Measurements from ENCODE around the gene GALNT13.

The GALNT13 gene

GRCh38 chr2:154329510-154329909 is 457.8 kb downstream of the GALNT13 start:
- DNase-seq (ENCODE audit: low spot score) (no peak), ATAC-seq (ENCODE audit: low read depth) (no peak)
- Histone ChIP-seq H3K27me3 (ENCODE audit: insufficient read depth, poor library complexity, severe bottlenecking) (no peaks in the 10 kb centered on the region), H3K9me3 (ENCODE audit: severe bottlenecking) (no peaks in the 10 kb centered on the region), H3K36me3 (ENCODE audit: low read depth) (no peaks in the 10 kb centered on the region), H3K4me3 (ENCODE audit: severe bottlenecking) (no peak overlapping the region), H3K4me1 (ENCODE audit: insufficient read depth, poor library complexity, severe bottlenecking) (no peaks in the 10 kb centered on the region), H3K27ac (ENCODE audit: poor library complexity, severe bottlenecking) (no peak overlapping the region)
- TF ChIP-seq, protein P1, sequence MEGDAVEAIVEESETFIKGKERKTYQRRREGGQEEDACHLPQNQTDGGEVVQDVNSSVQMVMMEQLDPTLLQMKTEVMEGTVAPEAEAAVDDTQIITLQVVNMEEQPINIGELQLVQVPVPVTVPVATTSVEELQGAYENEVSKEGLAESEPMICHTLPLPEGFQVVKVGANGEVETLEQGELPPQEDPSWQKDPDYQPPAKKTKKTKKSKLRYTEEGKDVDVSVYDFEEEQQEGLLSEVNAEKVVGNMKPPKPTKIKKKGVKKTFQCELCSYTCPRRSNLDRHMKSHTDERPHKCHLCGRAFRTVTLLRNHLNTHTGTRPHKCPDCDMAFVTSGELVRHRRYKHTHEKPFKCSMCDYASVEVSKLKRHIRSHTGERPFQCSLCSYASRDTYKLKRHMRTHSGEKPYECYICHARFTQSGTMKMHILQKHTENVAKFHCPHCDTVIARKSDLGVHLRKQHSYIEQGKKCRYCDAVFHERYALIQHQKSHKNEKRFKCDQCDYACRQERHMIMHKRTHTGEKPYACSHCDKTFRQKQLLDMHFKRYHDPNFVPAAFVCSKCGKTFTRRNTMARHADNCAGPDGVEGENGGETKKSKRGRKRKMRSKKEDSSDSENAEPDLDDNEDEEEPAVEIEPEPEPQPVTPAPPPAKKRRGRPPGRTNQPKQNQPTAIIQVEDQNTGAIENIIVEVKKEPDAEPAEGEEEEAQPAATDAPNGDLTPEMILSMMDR (IDR thresholded peaks at IDR 0.05; ENCODE audit: poor library complexity, severe bottlenecking), result no peak

DNA sequence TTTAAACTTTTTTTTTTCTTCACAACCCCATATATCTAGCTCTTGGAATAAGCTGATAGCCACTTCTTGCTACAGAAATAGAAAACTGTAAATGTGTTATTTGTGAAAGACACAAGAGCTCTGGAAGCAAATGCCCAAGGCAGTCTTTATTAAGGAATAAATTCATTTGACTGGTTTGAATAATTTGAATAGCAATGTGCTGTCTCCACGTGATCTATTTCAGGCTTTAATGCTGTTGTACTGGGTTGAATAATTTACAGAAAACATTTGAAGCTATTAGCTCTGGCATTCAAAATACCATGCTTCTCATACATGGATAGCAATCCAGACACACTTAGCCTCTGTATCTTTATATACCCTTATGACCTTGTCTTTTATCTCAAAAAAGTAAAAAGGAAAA is 460.1 kb downstream of the GALNT13 start:
- ATAC-seq (ENCODE audit: low read depth) (no peak), DNase-seq (ENCODE audit: low spot score) (no peak)
- TF ChIP-seq, protein P1 (IDR thresholded peaks at IDR 0.05; ENCODE audit: poor library complexity, severe bottlenecking), result no peak
- no peak overlapping the region for H3K27ac ChIP-seq (ENCODE audit: poor library complexity, severe bottlenecking)
- H3K4me3 ChIP-seq (ENCODE audit: severe bottlenecking), result no peak overlapping the region
- no peaks in the 10 kb centered on the region for H3K9me3 ChIP-seq (ENCODE audit: severe bottlenecking)
- H3K4me1 ChIP-seq (ENCODE audit: insufficient read depth, poor library complexity, severe bottlenecking), result no peaks in the 10 kb centered on the region
- H3K27me3 ChIP-seq (ENCODE audit: insufficient read depth, poor library complexity, severe bottlenecking), result no peaks in the 10 kb centered on the region
- no peaks in the 10 kb centered on the region for H3K36me3 ChIP-seq (ENCODE audit: low read depth)

GRCh38 chr2:154336201-154336600 is 464.5 kb downstream of the GALNT13 start:
- DNase-seq (ENCODE audit: low spot score) (no peak), ATAC-seq (ENCODE audit: low read depth) (no peak)
- no peaks in the 10 kb centered on the region for H3K4me1 ChIP-seq (ENCODE audit: insufficient read depth, poor library complexity, severe bottlenecking)
- no peaks in the 10 kb centered on the region for H3K27me3 ChIP-seq (ENCODE audit: insufficient read depth, poor library complexity, severe bottlenecking)
- TF ChIP-seq, protein P1 (IDR thresholded peaks at IDR 0.05; ENCODE audit: poor library complexity, severe bottlenecking), result no peak
- H3K4me3 ChIP-seq (ENCODE audit: severe bottlenecking), result no peak overlapping the region
- no peaks in the 10 kb centered on the region for H3K9me3 ChIP-seq (ENCODE audit: severe bottlenecking)
- no peak overlapping the region for H3K27ac ChIP-seq (ENCODE audit: poor library complexity, severe bottlenecking)
- no peaks in the 10 kb centered on the region for H3K36me3 ChIP-seq (ENCODE audit: low read depth)

- Histone ChIP-seq H3K4me1 (ENCODE audit: insufficient read depth, poor library complexity, severe bottlenecking) (no peaks in the 10 kb centered on the region), H3K9me3 (ENCODE audit: severe bottlenecking) (no peaks in the 10 kb centered on the region), H3K27me3 (ENCODE audit: insufficient read depth, poor library complexity, severe bottlenecking) (no peaks in the 10 kb centered on the region), H3K36me3 (ENCODE audit: low read depth) (no peaks in the 10 kb centered on the region), H3K4me3 (ENCODE audit: severe bottlenecking) (no peak overlapping the region), H3K27ac (ENCODE audit: poor library complexity, severe bottlenecking) (no peak overlapping the region)
- ATAC-seq (ENCODE audit: low read depth) (no peak), DNase-seq (ENCODE audit: low spot score) (no peak)
- TF ChIP-seq, protein P1 (IDR thresholded peaks at IDR 0.05; ENCODE audit: poor library complexity, severe bottlenecking), result no peak
Measured at GRCh38 chr2:154338352-154338967, 466.7 kb downstream of the GALNT13 start.

- TF ChIP-seq, protein P1 (IDR thresholded peaks at IDR 0.05; ENCODE audit: poor library complexity, severe bottlenecking), result no peak
Measured at GRCh38 chr2:154343282-154343681, 471.6 kb downstream of the GALNT13 start.

More at GRCh38 chr2:154343282-154343681, 471.6 kb downstream of the GALNT13 start:
- DNase-seq (ENCODE audit: low spot score), result no peak
- no peak for ATAC-seq (ENCODE audit: low read depth)
- H3K4me1 ChIP-seq (ENCODE audit: insufficient read depth, poor library complexity, severe bottlenecking), result no peaks in the 10 kb centered on the region
- H3K27ac ChIP-seq (ENCODE audit: poor library complexity, severe bottlenecking), result no peak overlapping the region
- no peak overlapping the region for H3K4me3 ChIP-seq (ENCODE audit: severe bottlenecking)
- no peaks in the 10 kb centered on the region for H3K27me3 ChIP-seq (ENCODE audit: insufficient read depth, poor library complexity, severe bottlenecking)
- no peaks in the 10 kb centered on the region for H3K9me3 ChIP-seq (ENCODE audit: severe bottlenecking)
- H3K36me3 ChIP-seq (ENCODE audit: low read depth), result no peaks in the 10 kb centered on the region

Data from RWPE2 (cell line).